Activated CD4-positive, CD25-positive, alpha-beta regulatory T cell treated with anti-CD3 and anti-CD28 coated beads, Interleukin-2, amount 50 U/mL, for 16 hours (primary cell): ENCODE data around the gene ZNF778.
"Not testable (repeated sequence)": the region's sequence is repeated elsewhere in the genome, so short reads cannot be mapped to it uniquely, and the experiment has no call there.

Source experiments
- DNase-seq: peaks from one replicate; pipeline ENCODE4 v3.0.0-alpha.2; 2020; ENCODE audit warnings: low read depth, low spot score

The ZNF778 gene

DNA sequence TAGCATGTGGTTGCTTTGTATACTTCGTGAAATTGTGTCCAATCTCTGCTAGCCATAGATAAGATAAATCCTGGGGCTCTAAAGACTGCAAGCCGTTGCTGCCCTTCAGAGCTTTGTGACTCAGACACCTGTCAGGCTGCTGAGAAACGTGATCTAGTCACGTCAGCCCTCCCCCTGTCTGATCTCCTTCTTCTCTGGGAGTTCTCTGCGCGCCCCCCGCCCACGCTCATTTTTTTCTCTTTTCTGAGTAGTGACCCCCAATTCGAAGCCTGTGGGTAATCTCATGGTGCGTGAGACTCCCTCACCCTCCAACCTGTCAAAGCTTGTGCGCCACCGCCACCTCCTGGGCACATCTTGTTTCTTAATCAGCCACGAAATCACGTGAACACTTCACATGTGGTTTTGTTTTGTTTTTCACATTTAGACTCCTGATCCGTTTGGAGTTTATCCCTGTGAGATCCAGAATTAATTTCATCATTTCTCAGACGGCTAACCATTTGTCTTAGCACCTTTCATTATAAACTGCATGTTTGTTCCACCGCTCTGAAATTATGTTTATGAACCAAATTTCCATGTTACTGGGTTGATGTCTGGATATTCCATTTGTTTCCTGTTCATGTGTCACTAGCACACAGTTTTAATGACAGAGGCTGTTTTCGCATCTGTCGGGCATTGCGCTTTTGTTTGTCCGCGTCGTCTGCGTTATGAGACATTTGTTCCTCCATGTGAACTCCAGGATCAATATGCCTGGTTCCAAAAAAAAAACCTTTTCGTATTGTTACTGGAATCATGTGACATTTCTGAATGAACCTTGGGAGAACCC is 977 bp upstream of the ZNF778 start:
- peak; percentile 74 for DNase-seq

DNA sequence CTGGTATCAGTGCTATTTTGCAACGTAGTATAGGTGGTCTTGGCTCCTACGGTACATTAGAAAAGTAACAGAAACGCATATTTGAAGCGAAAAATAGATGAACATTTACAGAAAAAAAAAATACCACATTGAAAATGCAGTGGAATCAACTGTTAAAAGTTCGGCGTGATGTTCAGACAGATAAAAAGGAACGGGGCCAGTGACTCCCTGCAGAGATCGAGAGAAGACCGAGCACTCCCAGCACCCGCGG is 440 bp upstream of the ZNF778 start:
- DNase-seq: no peak

DNA sequence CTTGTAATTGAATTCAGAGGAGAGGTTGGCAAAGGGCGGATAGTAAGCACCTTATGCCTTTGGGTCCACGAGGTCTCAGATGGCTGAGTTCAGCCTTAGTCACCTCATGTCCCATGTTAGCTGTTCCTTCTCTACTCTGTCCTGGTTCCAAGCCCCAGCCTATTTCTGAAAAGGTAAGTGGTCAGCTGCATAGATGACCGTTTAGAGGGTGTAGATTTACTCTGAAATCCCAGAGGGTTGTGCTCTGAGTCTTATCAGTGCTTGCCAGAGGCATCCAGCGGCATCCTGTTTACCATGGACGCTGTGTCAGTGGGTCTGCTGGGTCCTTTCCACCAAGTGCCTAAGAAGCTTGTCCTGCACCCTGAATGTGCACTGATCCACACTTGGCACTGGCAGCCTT is 1.9 kb downstream of the ZNF778 start:
- no peak for DNase-seq

DNA sequence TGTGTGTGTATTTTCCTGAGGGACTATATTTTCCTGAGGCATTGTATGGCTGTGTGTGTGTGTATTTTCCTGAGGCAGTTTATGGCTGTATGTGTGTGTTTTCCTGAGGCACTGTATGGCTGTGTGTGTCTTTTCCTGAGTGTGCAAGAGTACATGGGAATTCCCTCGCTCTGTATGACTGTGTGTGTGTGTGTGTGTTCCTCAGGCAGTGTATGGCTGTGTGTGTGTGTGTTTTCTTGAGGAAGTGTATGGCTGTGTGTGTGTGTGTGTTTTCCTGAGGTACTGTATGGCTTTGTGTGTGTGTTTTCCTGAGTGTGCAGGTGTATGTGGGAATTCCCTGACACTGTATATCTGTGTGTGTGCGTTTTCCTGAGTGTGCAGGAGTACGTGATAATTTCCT is 4.1 kb downstream of the ZNF778 start:
- no peak for DNase-seq

DNA sequence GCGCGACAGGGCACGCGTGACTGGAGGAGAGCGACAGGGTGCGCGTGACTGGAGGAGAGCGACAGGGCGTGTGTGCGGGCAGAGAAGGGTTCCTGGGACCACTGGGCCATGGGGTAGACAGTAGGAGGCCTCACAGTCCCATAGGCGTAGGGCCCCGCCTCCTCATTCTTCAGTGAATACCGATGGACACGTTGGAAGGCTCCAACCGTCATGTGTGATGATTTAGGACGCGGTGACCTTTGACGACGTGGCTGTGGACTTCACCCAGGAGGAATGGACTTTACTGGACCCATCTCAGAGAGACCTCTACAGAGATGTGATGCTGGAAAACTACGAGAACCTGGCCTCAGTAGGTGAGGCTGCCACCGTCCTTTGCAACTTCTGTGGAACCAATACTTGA is 5.4 kb downstream of the ZNF778 start:
- DNase-seq: no peak

DNA sequence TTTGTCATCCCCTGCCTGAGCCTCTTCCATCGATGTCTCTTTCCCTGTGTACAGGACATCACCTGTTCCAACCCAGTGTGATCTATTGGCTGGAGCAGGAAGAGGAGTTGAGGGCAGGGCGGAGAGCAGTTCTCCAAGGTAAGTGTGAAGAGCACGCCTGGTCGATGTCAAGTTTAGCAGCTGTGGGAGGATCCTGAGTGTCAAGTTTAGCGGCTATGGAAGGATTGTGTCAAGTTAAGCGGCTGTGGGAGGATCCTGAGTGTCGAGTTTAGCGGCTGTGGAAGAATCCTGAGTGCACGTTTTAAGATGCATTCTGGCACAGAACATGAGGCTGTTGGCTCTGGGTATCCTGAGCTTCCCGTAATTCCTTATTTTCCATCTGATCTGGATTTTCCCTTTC is 7.2 kb downstream of the ZNF778 start:
- DNase-seq: no peak

DNA sequence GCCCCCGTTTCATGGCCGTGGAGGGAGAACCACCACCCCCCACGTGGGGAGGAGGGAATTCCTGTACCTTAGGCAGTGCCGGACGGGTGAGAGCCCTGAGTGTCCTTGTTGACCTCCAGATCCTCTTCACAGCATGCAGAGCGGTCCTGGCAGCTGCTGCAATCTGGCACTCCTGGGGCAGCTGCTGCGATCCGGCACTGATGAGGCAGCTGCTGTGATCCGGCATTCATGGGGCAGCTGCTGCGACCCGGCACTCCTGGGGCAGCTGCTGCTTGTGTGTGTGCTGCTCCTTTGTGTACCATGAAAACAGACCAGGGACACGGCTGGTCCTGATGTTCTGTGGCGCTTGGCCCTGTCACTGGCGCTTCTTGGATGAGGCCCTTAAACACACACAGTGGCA is 12.8 kb downstream of the ZNF778 start:
- DNase-seq: no peak

DNA sequence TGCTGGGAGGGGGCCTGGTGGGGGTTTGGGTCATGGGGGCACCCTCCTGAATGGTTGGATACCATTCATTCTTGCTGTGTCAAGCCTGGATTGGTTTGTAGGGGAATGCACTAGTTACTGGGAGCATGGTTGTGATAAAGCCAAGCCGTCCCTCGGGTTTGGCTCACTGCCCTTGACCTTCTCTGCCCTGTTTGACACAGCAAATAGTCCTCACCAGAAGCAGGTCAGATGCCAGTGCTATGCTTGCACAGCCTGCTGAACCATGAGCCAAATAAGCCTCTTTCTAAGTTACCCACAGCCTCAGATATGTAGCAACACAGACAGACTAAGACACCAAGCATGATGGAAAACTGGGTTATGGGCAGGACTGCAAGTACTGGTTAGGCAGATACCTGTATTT is 14.6 kb downstream of the ZNF778 start:
- no peak for DNase-seq

DNA sequence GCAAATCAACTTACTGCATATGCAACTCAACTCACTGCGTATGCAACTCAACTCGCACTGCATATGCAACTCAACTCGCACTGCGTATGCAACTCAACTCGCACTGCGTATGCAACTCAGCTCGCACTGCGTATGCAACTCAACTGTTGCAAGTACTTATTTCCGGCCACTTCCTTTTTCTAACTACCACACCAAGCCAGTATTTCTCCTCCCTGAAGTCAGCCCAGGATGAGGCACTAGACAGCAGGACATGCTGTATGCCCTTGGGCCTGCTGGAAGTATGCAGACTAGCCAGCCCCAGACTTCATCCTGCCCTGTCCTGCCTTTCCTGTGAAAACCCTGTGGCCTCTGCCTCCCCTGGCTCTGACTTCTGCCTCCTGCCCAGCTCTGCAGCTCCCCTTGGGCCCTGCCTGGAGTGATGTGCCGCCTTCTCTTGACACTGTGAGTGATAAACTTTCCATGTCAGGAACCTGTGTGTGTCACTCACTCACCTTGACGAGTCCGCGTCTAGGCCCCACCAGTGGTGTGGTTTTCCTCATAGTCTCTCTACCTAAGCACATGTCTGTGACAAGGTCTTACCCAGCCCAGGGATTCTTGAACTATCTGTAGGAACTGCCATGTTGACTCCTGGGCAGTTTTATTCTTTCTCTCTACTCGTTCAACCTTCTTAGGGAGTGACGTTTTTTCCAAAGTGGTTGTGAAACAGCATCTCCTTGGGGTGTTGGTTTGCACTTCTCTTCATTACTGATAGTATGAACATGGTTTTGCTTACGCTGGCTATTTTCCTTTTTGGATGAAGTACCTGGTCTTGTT is 16.4 kb downstream of the ZNF778 start:
- DNase-seq: no peak

DNA sequence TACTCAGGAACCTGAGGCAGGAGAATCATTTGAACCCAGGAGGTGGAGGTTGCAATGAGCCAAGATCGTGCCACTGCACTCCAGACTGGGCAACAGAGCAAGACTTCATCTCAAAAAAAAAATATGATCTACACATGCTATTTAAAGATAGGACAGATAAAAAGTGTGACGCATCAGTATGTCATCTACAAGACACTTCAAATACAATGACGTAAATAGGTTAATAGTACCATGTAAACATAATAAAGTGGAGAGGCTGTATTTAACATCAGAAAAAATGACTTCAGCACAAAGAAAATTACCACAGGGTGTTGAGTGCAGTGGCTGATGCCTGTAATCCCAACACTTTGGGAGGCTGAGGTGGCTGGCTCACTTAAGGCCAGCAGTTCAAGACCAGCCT is 20.2 kb downstream of the ZNF778 start:
- DNase-seq: no peak

DNA sequence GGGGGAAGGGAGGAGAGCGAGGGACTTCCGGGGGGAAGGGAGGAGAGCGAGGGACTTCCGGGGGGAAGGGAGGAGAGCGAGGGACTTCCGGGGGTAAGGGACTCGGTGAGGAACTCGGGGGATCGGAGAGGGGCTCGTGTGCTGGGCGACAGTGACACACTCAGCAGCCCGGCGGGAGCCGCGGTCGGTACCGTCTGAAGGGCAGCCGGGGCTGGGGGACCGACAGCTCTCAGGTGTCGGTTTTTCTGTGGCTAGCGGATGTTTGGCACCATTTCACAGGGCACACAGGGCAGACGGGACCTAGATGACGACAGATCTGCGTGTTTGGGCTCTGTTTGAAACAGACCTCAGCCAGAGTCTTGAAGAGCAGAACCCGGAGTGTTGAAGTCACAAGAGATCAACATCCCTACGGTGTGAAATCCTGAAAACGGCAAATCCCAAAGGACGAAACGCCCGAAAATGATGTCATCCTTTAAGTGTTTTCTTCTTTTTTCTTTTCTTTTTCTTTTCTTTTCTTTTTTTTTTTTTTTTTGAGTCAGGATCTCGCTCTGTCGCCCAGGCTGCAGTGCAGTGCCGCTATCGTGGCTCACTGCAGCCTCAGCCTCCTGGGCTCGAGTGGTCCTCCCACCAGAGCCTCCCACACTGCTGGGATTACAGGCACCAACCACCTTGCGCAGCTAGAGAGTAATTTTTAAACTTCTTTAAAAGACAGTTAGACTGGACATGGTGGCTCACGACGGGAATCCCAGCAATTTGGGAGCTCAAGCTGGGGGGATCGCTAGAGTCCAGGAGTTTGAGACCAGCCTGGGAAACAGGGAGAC is 23.9 kb downstream of the ZNF778 start:
- peak; percentile 56 for DNase-seq

DNA sequence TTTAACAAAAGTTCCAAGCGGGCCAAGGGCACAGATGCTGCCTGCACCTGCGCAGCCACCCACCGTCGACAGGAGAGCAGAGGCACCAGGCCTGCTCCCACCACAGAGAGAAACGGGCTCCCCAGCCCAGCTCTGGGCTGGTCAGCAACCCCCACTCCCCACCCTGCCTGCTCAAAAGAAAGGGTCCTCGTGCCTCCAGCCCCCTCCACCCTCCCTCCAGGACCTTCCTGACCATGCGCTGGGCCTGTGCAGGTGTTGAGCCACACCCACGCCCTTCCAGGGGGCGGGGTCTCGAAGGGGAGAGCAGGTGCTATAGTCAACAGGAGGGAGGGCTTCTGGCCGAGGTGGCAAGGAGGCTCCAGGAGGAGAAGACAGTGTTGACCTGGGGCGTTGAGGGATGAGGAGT is 25.3 kb downstream of the ZNF778 start:
- DNase-seq: no peak

DNA sequence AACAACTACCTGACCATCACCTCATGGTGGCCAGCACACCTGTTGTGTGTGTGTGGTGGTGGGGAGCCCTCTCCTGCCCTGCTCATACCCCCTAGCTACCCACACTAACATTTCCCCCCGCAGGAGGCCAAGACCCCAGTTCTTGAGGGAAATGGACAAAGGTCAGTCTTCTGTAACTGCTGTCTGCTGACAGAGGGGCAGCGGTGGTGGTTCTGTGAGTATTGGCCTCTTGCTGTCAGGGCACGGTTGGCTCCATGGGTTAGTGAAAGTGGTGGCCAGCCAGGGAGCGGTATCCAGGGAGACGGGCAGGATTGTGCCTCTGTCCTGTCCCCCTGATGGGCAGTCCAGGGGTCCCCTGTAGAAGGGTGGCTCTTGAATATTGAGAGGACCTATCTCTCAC is 26.2 kb downstream of the ZNF778 start:
- DNase-seq: no peak

DNA sequence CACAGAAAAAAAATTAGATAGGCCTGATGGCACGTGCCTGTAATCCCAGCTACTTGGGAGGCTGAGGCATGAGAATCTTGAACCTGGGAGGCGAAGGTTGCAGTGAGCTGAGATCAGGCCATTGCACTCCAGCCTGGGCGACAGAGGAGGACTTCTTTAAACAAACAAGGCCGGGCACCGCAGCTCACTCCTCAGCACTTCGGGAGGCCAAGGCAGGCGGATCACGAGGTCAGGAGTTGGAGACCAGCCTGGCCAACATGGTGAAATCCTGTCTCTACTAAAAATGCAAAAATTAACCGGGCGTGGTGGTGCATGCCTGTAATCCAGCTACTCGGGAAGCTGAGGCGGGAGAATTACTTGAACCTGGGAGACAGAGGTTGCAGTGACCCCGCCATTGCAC is 26.8 kb downstream of the ZNF778 start:
- DNase-seq: not testable (repeated sequence)

DNA sequence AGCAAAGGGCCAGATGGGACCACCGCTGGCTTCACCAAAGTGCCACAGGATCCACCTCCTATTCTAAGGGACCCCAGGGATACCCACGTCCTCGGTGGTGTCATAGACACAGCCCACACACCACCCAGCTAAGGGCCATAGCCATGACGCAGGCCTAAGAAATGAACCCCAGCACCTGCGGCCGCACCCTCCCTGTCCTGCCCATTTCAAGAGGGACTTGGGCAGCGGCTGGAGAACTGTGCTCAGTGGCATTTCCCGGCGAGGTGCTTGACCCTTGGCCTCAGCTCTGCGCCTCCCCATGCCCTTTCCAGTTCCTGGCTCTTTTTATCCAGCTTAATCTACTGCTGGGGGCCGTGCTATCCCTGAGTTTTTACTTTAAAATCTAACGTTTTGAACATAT is 27.3 kb downstream of the ZNF778 start:
- no peak for DNase-seq

DNA sequence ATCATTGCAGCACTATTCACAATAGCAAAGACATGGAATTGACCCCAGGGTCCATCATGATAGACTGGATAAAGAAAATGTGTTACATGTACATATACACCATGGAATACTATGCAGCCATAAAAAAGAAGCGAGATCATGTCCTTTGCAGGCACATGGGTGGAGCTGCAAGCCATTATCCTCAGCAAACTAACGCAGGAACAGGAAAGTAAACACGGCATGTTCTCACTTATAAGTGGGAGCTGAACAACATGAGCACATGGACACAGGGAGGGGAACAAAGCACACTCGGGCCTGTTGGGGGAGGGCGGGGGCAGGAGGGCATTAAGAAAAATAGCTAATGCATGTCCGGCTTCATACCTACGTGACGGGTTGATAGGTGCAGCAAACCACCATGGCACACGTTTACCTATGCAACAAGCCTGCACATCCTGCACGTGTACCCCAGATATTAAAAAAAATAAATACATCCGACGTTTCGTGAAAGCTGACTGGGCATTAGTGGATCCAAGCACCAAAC is 28.9 kb downstream of the ZNF778 start:
- DNase-seq: no peak

DNA sequence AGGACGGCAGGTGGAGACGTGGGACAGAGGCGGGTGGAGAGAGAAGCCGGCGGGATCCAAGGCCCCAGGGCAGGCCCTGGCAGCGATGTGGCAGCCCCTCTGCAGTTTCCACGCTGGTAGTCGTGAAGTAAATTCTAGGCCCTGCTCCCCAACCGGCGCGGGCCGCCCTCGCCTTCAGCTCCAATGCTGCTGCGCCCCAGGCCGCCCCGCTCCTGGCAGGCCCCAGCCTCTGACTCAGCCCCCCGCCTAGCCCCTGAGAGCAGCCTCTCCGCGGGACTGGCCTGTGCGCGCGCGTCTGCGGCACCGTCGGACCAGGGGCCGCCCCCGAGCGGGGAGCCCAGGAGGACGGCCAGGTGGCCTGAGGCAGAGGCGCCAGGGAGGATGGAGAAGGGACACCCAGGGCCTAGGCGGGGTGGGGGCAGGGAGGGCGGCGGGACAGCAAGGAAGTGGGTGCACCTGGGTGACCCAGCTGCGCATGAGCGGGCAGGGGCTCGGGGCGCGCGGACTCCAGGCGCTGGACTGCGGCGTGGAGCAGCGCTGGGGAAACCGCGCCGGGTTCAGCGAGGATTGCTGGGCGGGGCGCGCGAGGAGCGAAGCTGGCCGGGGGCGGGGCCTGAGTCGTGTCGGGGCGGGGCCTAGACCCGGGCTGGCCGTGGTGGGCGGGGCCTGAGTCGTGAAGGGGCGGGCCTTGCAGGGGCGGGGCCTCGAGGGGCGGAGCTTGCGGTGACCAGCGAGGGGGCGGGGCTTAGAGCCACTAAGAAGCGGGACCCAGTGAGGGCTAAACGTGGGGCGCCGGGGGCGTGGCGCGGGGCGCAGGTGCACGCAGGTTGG is 29.6 kb downstream of the ZNF778 start:
- DNase-seq: peak; percentile 91

DNA sequence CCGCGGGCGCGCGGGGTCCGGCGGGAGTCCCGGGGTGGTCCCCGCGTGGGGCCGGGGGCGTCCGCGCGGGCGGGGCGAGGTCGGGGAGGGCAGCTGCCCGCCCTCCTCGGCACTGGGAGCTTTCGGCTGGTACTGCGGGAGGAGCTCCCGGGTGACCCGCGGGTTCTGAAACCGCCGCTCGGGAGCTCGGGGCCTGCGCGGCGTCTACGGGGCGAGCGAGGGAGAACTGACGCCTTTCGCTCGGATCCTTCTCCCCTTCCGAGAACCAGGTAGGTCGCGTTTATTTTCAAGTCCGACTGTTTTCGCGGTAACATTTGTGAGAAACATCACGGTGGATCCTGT is 30.2 kb downstream of the ZNF778 start:
- DNase-seq: not testable (repeated sequence)

DNA sequence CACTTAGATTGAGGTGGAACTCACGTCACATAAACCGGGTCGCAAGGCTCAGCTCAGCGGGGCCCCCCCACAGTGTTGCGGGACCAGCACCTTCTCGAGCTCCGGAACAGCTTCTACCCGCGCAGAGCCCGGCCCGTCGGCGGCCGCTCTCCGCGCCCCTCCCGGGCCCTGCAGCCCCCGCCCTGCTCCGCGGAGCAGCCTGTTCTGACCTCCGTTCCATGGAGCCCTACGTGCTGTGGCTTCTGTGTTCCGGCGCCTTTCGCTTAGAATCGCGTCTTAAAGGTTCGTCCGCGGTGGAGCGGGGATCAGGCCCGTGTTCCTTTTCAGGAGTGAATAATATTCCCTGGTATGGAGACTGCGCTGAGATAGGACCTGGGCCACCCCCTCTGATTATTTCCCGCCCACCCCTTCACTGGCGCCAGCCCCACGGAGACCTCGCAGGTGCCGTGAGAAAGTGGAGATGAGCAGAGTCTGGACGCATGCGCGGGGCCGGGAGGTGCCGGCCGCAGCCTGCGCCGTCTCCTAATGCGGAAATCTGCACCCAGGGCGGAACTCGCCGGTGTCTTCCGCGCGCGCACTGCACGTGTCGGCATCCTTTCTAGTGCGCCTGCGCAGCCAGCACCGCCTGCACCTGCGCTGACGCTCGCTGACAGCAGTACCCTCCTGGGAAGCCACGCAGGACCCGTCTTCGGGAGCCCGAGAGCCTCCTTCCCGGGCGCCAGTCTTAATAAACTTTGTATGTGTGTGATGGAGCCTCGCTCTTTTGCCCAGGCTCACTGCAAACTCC is 30.9 kb downstream of the ZNF778 start:
- no peak for DNase-seq

DNA sequence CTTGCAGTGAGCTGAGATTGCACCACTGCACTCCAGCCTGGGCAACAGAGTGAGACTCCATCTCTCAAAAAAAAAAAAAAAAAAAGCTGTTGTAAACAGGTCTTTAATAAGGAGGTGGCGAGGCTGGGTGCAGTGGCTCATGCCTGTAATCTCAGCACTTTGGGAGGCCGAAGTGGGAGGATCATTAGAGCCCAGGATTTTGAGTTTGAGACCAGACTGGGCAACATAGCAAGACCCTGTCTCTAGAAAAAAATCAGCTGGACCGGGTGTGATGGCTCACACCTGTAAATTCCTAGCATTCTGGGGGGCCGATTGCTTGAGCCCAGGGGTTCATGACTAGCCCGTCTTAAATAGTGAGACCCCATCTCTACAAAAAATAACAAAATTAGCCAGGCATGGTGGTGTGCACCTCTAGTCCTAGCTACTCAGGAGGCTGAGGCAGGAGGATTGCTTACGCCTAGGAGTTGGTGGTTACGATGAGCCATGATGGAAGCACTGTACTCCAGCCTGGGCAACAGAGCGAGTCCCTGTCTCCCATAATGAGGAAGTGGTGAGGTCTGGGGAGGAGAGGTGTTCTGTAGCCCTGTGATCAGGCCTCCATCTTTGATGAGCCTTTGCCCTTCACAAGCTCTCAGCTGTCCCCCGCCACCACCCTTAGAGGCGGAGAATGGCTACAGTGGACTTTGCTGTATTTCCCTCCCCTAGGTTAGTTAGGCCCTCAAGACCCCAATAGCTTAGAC is 36.2 kb downstream of the ZNF778 start:
- DNase-seq: no peak
